GM23338 (cell line): Measurements from ENCODE around the gene CCNB2. TPM values are rescaled to one million over a fixed set of nuclear protein-coding genes. Genes with fewer than 3 reads are reported as not detected.

Source experiments
- ATAC-seq: fragments of 200-7000 bp; cut with Tn5 transposase; 3 replicates; pipeline ENCODE4 v1.9.1; 2020
- DNase-seq: peaks from one replicate; pipeline ENCODE4 v3.0.0-alpha.2; 2015; ENCODE audit warnings: low spot score
- H2AFZ ChIP-seq: fragments of 200-600 bp; sonication (generic); 2 replicates; pipeline ENCODE4 v1.8.0; 2016; ENCODE audit warnings: antibody characterized with exemption, mild to moderate bottlenecking, moderate library complexity
- H3F3A ChIP-seq: fragments of 200-600 bp; sonication (generic); replicated peaks from 2 replicates; pipeline ENCODE4 v1.8.0; 2017; ENCODE audit warnings: antibody characterized with exemption, mixed run types, low read depth
- H3K27ac ChIP-seq: fragments of 200-600 bp; sonication (generic); 2 replicates; pipeline ENCODE4 v1.6.1; 2016; ENCODE audit warnings: low read depth
- H3K27me3 ChIP-seq: fragments of 200-600 bp; sonication (generic); 2 replicates; pipeline ENCODE4 v1.8.0; 2016; ENCODE audit warnings: mild to moderate bottlenecking, mixed run types, moderate library complexity; ENCODE audit not compliant: insufficient read depth
- H3K36me3 ChIP-seq: fragments of 200-600 bp; sonication (generic); 2 replicates; pipeline ENCODE4 v1.8.0; 2016; ENCODE audit warnings: mild to moderate bottlenecking; ENCODE audit not compliant: insufficient read depth
- H3K4me1 ChIP-seq: fragments of 200-600 bp; sonication (generic); 2 replicates; pipeline ENCODE4 v1.8.0; 2016; ENCODE audit warnings: mild to moderate bottlenecking, moderate library complexity; ENCODE audit not compliant: insufficient read depth
- H3K4me2 ChIP-seq: fragments of 200-600 bp; sonication (generic); 2 replicates; pipeline ENCODE4 v1.7.1; 2017; ENCODE audit warnings: mixed run types
- H3K4me3 ChIP-seq: fragments of 200-600 bp; sonication (generic); 2 replicates; pipeline ENCODE4 v1.6.1; 2016; ENCODE audit warnings: mixed run types
- H3K79me2 ChIP-seq: fragments of 200-600 bp; sonication (generic); replicated peaks from 2 replicates; pipeline ENCODE4 v1.8.0; 2017; ENCODE audit warnings: mild to moderate bottlenecking; ENCODE audit not compliant: insufficient read depth
- H3K9me2 ChIP-seq: fragments of 200-600 bp; sonication (generic); 2 replicates; pipeline ENCODE4 v1.8.0; 2017; ENCODE audit not compliant: insufficient read depth
- H4K20me1 ChIP-seq: fragments of 200-600 bp; sonication (generic); replicated peaks from 2 replicates; pipeline ENCODE4 v1.8.0; 2017; ENCODE audit warnings: mild to moderate bottlenecking; ENCODE audit not compliant: insufficient read depth
- H3K27ac Mint-ChIP-seq: 2 replicates; pipeline ENCODE4 v1.8.0; 2020; ENCODE audit warnings: inconsistent platforms, mild to moderate bottlenecking, moderate library complexity, mixed read lengths
- H3K27me3 Mint-ChIP-seq: 3 replicates; pipeline ENCODE4 v1.8.0; 2022; ENCODE audit warnings: low read depth, mild to moderate bottlenecking, moderate library complexity, mixed read lengths, inconsistent platforms; ENCODE audit not compliant: insufficient read depth, poor library complexity
- H3K36me3 Mint-ChIP-seq: 3 replicates; pipeline ENCODE4 v1.8.0; 2021; ENCODE audit warnings: low read depth, mild to moderate bottlenecking, inconsistent platforms, moderate library complexity, mixed read lengths
- H3K4me1 Mint-ChIP-seq: 3 replicates; pipeline ENCODE4 v1.8.0; 2020; ENCODE audit warnings: mild to moderate bottlenecking, inconsistent platforms, mixed read lengths
- H3K4me3 Mint-ChIP-seq: 3 replicates; pipeline ENCODE4 v1.8.0; 2021; ENCODE audit warnings: moderate library complexity, mild to moderate bottlenecking, inconsistent platforms, mixed read lengths
- H3K9me3 Mint-ChIP-seq: 3 replicates; pipeline ENCODE4 v1.8.0; 2020; ENCODE audit warnings: moderate library complexity, mild to moderate bottlenecking, inconsistent platforms, mixed read lengths
- CREB1 ChIP-seq: fragments of 250-450 bp; sonication (Bioruptor Pico); IDR thresholded peaks from 2 replicates; pipeline ENCODE4 v1.5.0; 2020; ENCODE audit warnings: low read depth, mild to moderate bottlenecking, moderate library complexity
- EZH2 ChIP-seq: fragments of 200-600 bp; sonication (generic); IDR thresholded peaks from one replicate; pipeline ENCODE4 v1.8.0; 2017; ENCODE audit warnings: antibody characterized with exemption, mild to moderate bottlenecking, low read depth; ENCODE audit not compliant: unreplicated experiment
- EZH2phosphoT487 ChIP-seq: fragments of 200-600 bp; sonication (generic); IDR thresholded peaks from one replicate; pipeline ENCODE4 v1.8.1; 2018; ENCODE audit warnings: antibody characterized with exemption; ENCODE audit not compliant: unreplicated experiment
- NANOG ChIP-seq: IDR thresholded peaks from 2 replicates; pipeline ENCODE4 v1.6.1; 2016; ENCODE audit warnings: antibody characterized with exemption, borderline replicate concordance
- POLR2AphosphoS5 ChIP-seq: IDR thresholded peaks from 2 replicates; pipeline ENCODE4 v1.6.1; 2016; ENCODE audit warnings: antibody characterized with exemption, low read depth
- STAT1 ChIP-seq: IDR thresholded peaks from one replicate; pipeline ENCODE4 v1.6.1; 2016; ENCODE audit warnings: antibody characterized with exemption; ENCODE audit not compliant: unreplicated experiment
- ZNF114 ChIP-seq: fragments of 250-450 bp; sonication (Bioruptor Pico); IDR thresholded peaks from 2 replicates; pipeline ENCODE4 v1.5.0; 2020; ENCODE audit warnings: mild to moderate bottlenecking, moderate library complexity
- polyA plus RNA-seq: library from polyadenylated mRNA; unstranded; fragments of >200 nt; fragmentation: Nextera tagmentation; extraction: Ambion mirVana; gene quantifications from 2 replicates; pipeline ENCODE4 v1.2.1, GENCODE V29; 2016
- total RNA-seq: library from RNA; depleted of rRNA; stranded (reverse); fragments of >200 nt; shearing (Covaris generic); gene quantifications from 2 replicates; pipeline ENCODE4 v1.2.3, GENCODE V29; 2014
- TF ChIP-seq, protein P1 (sequence below): IDR thresholded peaks from 2 replicates; pipeline ENCODE4 v1.6.1; 2016; ENCODE audit warnings: antibody characterized with exemption
- TF ChIP-seq, protein P2 (sequence below), 2 experiments: fragments of 200-600 bp in 1 of 2; sonication (generic) in 1 of 2; conservative IDR thresholded peaks; 2 replicates each; pipeline versions ENCODE4 v1.5.1 to v1.6.1; 2016 to 2017; ENCODE audit warnings: antibody characterized with exemption in 2 of 2, low read depth in 2 of 2, mild to moderate bottlenecking in 2 of 2, moderate library complexity in 1 of 2
- TF ChIP-seq, protein P3 (sequence below): IDR thresholded peaks from one replicate; pipeline ENCODE4 v1.6.1; 2018; ENCODE audit warnings: antibody characterized with exemption; ENCODE audit not compliant: unreplicated experiment

CCNB2 gene
- total and polyA plus RNA-seq, 2 experiments from 2014 or later: 81.8 to 108 TPM

DNA sequence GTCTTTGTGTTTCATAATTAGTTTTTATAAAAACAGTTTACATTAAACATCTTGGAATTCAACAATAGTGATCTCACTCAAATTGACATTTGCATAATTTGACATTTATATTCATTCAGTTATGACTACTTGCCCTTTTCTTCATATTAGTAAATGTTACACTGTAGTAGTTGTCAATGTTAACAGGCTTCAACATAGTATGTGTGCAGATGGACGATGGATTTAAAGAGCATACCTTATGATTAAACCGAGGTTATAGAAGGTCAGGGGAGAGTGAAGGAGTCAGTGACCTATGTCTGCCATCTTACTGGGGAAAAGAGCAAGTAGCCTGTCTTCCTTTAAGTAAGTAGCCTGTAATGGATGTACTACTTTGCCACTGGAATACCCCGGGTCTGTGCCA is 8.5 kb upstream of the CCNB2 start (continued):
- TF ChIP-seq, protein P1, sequence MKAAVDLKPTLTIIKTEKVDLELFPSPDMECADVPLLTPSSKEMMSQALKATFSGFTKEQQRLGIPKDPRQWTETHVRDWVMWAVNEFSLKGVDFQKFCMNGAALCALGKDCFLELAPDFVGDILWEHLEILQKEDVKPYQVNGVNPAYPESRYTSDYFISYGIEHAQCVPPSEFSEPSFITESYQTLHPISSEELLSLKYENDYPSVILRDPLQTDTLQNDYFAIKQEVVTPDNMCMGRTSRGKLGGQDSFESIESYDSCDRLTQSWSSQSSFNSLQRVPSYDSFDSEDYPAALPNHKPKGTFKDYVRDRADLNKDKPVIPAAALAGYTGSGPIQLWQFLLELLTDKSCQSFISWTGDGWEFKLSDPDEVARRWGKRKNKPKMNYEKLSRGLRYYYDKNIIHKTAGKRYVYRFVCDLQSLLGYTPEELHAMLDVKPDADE: no peak
- TF ChIP-seq, protein P2, sequence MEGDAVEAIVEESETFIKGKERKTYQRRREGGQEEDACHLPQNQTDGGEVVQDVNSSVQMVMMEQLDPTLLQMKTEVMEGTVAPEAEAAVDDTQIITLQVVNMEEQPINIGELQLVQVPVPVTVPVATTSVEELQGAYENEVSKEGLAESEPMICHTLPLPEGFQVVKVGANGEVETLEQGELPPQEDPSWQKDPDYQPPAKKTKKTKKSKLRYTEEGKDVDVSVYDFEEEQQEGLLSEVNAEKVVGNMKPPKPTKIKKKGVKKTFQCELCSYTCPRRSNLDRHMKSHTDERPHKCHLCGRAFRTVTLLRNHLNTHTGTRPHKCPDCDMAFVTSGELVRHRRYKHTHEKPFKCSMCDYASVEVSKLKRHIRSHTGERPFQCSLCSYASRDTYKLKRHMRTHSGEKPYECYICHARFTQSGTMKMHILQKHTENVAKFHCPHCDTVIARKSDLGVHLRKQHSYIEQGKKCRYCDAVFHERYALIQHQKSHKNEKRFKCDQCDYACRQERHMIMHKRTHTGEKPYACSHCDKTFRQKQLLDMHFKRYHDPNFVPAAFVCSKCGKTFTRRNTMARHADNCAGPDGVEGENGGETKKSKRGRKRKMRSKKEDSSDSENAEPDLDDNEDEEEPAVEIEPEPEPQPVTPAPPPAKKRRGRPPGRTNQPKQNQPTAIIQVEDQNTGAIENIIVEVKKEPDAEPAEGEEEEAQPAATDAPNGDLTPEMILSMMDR (conservative IDR thresholded peaks at IDR 0.05; ENCODE audit: low read depth in 2 of 2): no peak
- TF ChIP-seq STAT1 (no peak), POLR2AphosphoS5 (no peak), EZH2phosphoT487 (no peak), EZH2 (no peak), ZNF114 (CRISPR knock-in tag) (no peak), NANOG (no peak)

DNA sequence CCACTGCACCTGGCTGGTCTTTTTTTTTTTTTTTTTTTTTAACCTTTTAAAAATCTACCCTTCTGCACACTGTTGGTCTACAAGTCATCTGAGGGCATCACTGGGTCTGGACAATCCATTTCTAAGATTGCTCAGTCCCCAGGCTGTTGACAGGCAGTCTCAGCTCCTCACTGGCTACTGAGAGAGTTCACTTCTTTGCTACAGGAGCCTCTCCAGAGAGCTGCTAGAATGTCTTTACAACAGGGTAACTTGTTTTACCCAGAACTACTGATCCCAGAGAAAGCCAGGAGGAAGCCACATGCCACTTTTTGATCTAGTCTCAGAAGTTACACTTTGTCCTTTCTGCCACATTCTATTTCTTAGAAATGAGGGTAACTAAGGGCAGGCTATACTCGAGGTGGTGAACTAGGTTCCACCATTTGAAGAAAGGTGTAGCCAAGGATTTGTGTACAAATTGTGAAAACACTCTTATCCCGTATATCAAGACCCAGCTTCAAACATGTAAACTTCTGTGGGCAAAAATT is 5.7 kb upstream of the CCNB2 start:
- H2AFZ ChIP-seq: no peak overlapping the region
- Mint-ChIP-seq H3K4me1 (peaks cover 2% of the 10 kb centered on the region; the same call in 2 of the 3 replicates), H3K27me3 (peaks cover under 1% of the 10 kb centered on the region), H3K36me3 (peaks cover 11% of the 10 kb centered on the region), H3K4me3 (no peak overlapping the region), H3K27ac (no peak overlapping the region), H3K9me3 (no peaks in the 10 kb centered on the region; the same call in 2 of the 3 replicates)
- no peak overlapping the region for H3K27ac ChIP-seq
- H3K4me2 ChIP-seq: no peak overlapping the region
- no peak for DNase-seq
- no peaks in the 10 kb centered on the region for H3K4me1 ChIP-seq
- no peaks in the 10 kb centered on the region for H3K27me3 ChIP-seq
- peaks cover 17% of the 10 kb centered on the region; the same call in 1 of the 2 replicates for H3K36me3 ChIP-seq
- H3K4me3 ChIP-seq: no peak overlapping the region
- no peak for ATAC-seq
- H3K9me2 ChIP-seq: no peaks in the 10 kb centered on the region
- H3K79me2 ChIP-seq: no peaks in the 10 kb centered on the region
- no peaks in the 10 kb centered on the region; the same call in 1 of the 2 replicates for H4K20me1 ChIP-seq
- H3F3A ChIP-seq: no peaks in the 10 kb centered on the region
- TF ChIP-seq CREB1 (CRISPR knock-in tag) (no peak), EZH2phosphoT487 (no peak), NANOG (no peak), STAT1 (no peak), EZH2 (no peak), POLR2AphosphoS5 (no peak), ZNF114 (CRISPR knock-in tag) (no peak)
- TF ChIP-seq, protein P2 (conservative IDR thresholded peaks at IDR 0.05; ENCODE audit: low read depth in 2 of 2): no peak
- TF ChIP-seq, protein P3, sequence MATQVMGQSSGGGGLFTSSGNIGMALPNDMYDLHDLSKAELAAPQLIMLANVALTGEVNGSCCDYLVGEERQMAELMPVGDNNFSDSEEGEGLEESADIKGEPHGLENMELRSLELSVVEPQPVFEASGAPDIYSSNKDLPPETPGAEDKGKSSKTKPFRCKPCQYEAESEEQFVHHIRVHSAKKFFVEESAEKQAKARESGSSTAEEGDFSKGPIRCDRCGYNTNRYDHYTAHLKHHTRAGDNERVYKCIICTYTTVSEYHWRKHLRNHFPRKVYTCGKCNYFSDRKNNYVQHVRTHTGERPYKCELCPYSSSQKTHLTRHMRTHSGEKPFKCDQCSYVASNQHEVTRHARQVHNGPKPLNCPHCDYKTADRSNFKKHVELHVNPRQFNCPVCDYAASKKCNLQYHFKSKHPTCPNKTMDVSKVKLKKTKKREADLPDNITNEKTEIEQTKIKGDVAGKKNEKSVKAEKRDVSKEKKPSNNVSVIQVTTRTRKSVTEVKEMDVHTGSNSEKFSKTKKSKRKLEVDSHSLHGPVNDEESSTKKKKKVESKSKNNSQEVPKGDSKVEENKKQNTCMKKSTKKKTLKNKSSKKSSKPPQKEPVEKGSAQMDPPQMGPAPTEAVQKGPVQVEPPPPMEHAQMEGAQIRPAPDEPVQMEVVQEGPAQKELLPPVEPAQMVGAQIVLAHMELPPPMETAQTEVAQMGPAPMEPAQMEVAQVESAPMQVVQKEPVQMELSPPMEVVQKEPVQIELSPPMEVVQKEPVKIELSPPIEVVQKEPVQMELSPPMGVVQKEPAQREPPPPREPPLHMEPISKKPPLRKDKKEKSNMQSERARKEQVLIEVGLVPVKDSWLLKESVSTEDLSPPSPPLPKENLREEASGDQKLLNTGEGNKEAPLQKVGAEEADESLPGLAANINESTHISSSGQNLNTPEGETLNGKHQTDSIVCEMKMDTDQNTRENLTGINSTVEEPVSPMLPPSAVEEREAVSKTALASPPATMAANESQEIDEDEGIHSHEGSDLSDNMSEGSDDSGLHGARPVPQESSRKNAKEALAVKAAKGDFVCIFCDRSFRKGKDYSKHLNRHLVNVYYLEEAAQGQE: no peak
